ENCODE measurements around the gene CNNM2. TPM values are rescaled to one million over a fixed set of nuclear protein-coding genes. Genes with fewer than 3 reads are reported as not detected.

Gene CNNM2
- total and polyA plus RNA-seq, 2 experiments from 2014 or later, result 1.0 to 5.7 TPM

DNA sequence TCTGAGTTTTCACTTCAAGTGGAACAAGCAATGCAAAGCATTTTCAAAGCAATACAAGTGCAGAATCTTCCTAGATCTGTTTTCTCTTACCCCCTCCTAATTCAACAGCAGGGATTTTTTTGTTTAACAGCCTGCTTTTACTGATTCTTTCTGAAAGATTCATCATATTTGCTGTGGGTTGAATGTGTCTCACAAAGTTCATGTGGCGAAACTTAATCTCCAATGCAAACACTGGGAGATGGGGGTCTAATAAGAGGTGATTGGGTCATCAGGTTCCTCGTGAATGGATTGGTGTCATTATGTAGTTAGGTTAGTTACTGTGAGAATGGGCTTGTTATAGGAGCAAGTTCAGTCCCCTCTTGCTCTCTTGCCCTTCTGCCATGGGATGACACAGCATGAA is 107.6 kb downstream of the CNNM2 start:
- no peak overlapping the region for H3K9ac ChIP-seq
- H3K4me2 ChIP-seq (ENCODE audit: unreplicated experiment), result no peak overlapping the region
- no peak for TF ChIP-seq EZH2 (IDR thresholded peaks at IDR 0.05; ENCODE audit: insufficient read depth, poor library complexity, severe bottlenecking)
- TF ChIP-seq EZH2phosphoT487 (IDR thresholded peaks at IDR 0.05; ENCODE audit: insufficient read depth, low read depth), result no peak
- WGBS, 2 experiments (ENCODE audit: low coverage in 1 of 2, low lambda C conversion rate in 2 of 2, missing lambda C conversion rate in 2 of 2), result 52 to 55% methylated on average over 2 of the region's 2 CpGs
- no peaks in the 10 kb centered on the region for H3K9me2 ChIP-seq (ENCODE audit: insufficient read depth)
- no peaks in the 10 kb centered on the region for H4K20me1 ChIP-seq (ENCODE audit: insufficient read depth)
- H3K79me2 ChIP-seq (ENCODE audit: insufficient read depth), result no peaks in the 10 kb centered on the region
- no peaks in the 10 kb centered on the region for H3K27me3 ChIP-seq (replicated peaks; ENCODE audit: insufficient read depth)
- H3K4me1 ChIP-seq (ENCODE audit: insufficient read depth), result no peaks in the 10 kb centered on the region
- H3K4me3 ChIP-seq, result no peak overlapping the region
- H2AFZ ChIP-seq, result no peak overlapping the region
- no peaks in the 10 kb centered on the region for H3F3A ChIP-seq (ENCODE audit: insufficient read depth)
- no peak overlapping the region for H3K27ac ChIP-seq
- no peaks in the 10 kb centered on the region for H3K9me3 ChIP-seq (ENCODE audit: low read depth)
- in situ Hi-C loops (cut with MboI), result no loop called here
- DNase-seq, result no peak
- H3K36me3 ChIP-seq (ENCODE audit: low read depth), result no peaks in the 10 kb centered on the region

DNA sequence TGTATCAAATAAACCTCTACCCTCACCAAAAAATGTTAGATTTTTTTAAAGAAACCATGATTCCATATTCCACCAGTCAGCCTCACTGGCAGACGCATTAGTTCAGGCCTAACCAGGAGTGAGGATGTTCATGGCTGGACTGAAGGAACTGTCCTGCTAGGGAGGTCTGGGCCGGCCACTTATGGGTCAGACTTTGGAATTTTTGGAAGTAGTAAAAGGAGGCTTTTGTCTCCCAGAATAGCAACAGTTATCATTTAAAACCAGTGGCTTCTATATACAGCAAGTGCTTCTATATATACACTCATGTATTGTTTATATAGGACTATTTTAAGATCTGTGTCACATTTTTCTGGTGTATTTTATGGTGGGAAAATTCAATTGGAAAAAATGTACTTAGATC is 120.5 kb downstream of the CNNM2 start:
- Histone ChIP-seq H3K9ac (no peak overlapping the region), H3K4me1 (ENCODE audit: insufficient read depth) (no peaks in the 10 kb centered on the region), H3K79me2 (ENCODE audit: insufficient read depth) (no peaks in the 10 kb centered on the region), H3K27ac (no peak overlapping the region), H2AFZ (no peak overlapping the region), H3K4me2 (ENCODE audit: unreplicated experiment) (no peak overlapping the region), H3K27me3 (replicated peaks; ENCODE audit: insufficient read depth) (no peaks in the 10 kb centered on the region), H3K9me3 (ENCODE audit: low read depth) (no peaks in the 10 kb centered on the region), H3K4me3 (no peak overlapping the region), H4K20me1 (ENCODE audit: insufficient read depth) (no peaks in the 10 kb centered on the region), H3F3A (ENCODE audit: insufficient read depth) (no peaks in the 10 kb centered on the region), H3K9me2 (ENCODE audit: insufficient read depth) (no peaks in the 10 kb centered on the region), H3K36me3 (ENCODE audit: low read depth) (no peaks in the 10 kb centered on the region)
- TF ChIP-seq EZH2phosphoT487 (IDR thresholded peaks at IDR 0.05; ENCODE audit: insufficient read depth, low read depth) (no peak), EZH2 (IDR thresholded peaks at IDR 0.05; ENCODE audit: insufficient read depth, poor library complexity, severe bottlenecking) (no peak)
- 92 to 99% methylated on average over 2 of the region's 2 CpGs for WGBS, 2 experiments (ENCODE audit: low coverage in 1 of 2, low lambda C conversion rate in 2 of 2, missing lambda C conversion rate in 2 of 2)
- no peak for DNase-seq
- in situ Hi-C loops (cut with MboI), result no loop called here

DNA sequence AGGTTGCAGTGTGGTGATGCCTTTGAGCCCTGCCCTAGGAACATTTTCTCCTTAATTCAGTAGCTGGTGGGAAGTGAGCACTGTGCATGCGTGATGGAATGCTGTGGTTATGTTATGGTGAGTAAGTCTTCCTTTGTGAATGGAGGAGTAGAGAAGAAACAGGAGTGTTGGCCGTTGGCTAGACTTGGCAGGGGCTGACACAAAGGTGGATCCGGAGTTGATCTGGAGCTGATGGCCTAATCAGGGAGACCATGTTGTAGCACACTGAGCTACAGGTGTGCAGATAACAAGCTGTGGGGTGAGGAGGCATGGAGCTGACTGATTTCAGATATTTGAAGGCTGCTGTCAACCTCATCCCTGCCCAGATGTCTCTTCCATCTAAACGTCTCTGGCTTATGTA is 122.3 kb downstream of the CNNM2 start:
- in situ Hi-C loops (cut with MboI), result no loop called here
- H2AFZ ChIP-seq, result peak overlapping the region; percentile 3; the same call in 1 of the 2 replicates
- TF ChIP-seq EZH2 (IDR thresholded peaks at IDR 0.05; ENCODE audit: insufficient read depth, poor library complexity, severe bottlenecking) (no peak), EZH2phosphoT487 (IDR thresholded peaks at IDR 0.05; ENCODE audit: insufficient read depth, low read depth) (no peak)

DNA sequence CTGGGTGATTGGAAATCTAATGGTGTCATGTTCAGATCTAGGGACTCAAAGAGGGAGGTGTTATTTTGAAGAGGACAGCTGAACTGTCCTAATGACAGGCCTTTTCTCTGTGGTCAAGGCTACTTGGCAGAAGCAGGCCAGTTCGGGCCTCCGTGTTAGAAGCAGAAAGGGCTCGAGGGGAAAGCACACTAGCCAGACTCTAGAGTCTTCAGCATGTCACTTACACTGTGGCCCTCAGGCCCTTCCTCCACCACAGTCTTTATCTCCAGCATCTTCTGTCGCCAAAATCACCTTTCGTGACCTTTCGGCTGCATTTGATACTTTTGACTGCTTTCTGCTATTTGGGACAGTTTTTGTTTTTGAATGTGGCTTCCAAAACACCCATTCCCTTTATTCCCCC is 123.3 kb downstream of the CNNM2 start:
- Histone ChIP-seq H3K27me3 (replicated peaks; ENCODE audit: insufficient read depth) (no peaks in the 10 kb centered on the region), H3K27ac (no peak overlapping the region), H3K9me3 (ENCODE audit: low read depth) (no peaks in the 10 kb centered on the region), H3K79me2 (ENCODE audit: insufficient read depth) (no peaks in the 10 kb centered on the region), H2AFZ (no peak overlapping the region), H3K9ac (no peak overlapping the region), H3K4me1 (ENCODE audit: insufficient read depth) (peaks cover 20% of the 10 kb centered on the region), H4K20me1 (ENCODE audit: insufficient read depth) (no peaks in the 10 kb centered on the region), H3K9me2 (ENCODE audit: insufficient read depth) (no peaks in the 10 kb centered on the region), H3K4me3 (no peak overlapping the region), H3F3A (ENCODE audit: insufficient read depth) (peaks cover 21% of the 10 kb centered on the region), H3K4me2 (ENCODE audit: unreplicated experiment) (no peak overlapping the region), H3K36me3 (ENCODE audit: low read depth) (no peaks in the 10 kb centered on the region)
- DNase-seq, result no peak
- in situ Hi-C loops (cut with MboI), result no loop called here
- TF ChIP-seq EZH2 (IDR thresholded peaks at IDR 0.05; ENCODE audit: insufficient read depth, poor library complexity, severe bottlenecking) (no peak), EZH2phosphoT487 (IDR thresholded peaks at IDR 0.05; ENCODE audit: insufficient read depth, low read depth) (no peak)
- WGBS, 2 experiments (ENCODE audit: low coverage in 1 of 2, low lambda C conversion rate in 2 of 2, missing lambda C conversion rate in 2 of 2), result 75 to 83% methylated on average over 6 of the region's 6 CpGs

More for the DNA sequence above, 122.3 kb downstream of the CNNM2 start:
- no peaks in the 10 kb centered on the region for H3K79me2 ChIP-seq (ENCODE audit: insufficient read depth)
- H3F3A ChIP-seq (ENCODE audit: insufficient read depth), result peaks cover 16% of the 10 kb centered on the region
- H3K9me3 ChIP-seq (ENCODE audit: low read depth), result no peaks in the 10 kb centered on the region
- peak overlapping the region; percentile 1 for H3K4me2 ChIP-seq (ENCODE audit: unreplicated experiment)
- H3K4me1 ChIP-seq (ENCODE audit: insufficient read depth), result peaks cover 15% of the 10 kb centered on the region
- H3K27ac ChIP-seq, result no peak overlapping the region
- H3K27me3 ChIP-seq (replicated peaks; ENCODE audit: insufficient read depth), result no peaks in the 10 kb centered on the region
- H3K36me3 ChIP-seq (ENCODE audit: low read depth), result no peaks in the 10 kb centered on the region
- no peak overlapping the region for H3K9ac ChIP-seq
- no peaks in the 10 kb centered on the region for H3K9me2 ChIP-seq (ENCODE audit: insufficient read depth)
- WGBS, 2 experiments (ENCODE audit: low coverage in 1 of 2, low lambda C conversion rate in 2 of 2, missing lambda C conversion rate in 2 of 2), result 45 to 67% methylated on average over 4 of the region's 4 CpGs
- no peaks in the 10 kb centered on the region for H4K20me1 ChIP-seq (ENCODE audit: insufficient read depth)
- DNase-seq, result peak; percentile 80
- H3K4me3 ChIP-seq, result no peak overlapping the region

DNA sequence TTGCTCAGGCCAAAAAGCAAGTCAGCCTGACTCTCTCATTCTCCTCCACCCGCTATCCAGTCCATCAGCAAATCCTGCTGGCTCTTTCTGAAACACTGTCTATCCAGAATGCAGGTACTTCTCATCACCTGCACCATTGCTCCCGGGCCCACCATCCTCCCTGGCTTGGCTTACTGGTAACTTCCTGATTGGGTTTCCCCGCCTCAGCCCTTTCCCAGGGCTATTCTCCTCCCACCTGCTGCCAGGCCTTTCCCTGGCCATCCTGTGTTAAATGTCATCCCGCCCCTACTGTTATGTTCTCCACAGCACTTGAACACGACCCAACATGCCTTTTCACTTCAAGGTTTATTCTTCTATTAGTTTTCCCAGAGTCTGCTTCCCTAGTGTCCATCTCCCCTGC is 124.0 kb downstream of the CNNM2 start:
- H3K4me3 ChIP-seq, result no peak overlapping the region
- H3F3A ChIP-seq (ENCODE audit: insufficient read depth), result peaks cover 21% of the 10 kb centered on the region
- no peaks in the 10 kb centered on the region for H3K9me3 ChIP-seq (ENCODE audit: low read depth)
- 76 to 83% methylated on average over 5 of the region's 5 CpGs for WGBS, 2 experiments (ENCODE audit: low coverage in 1 of 2, low lambda C conversion rate in 2 of 2, missing lambda C conversion rate in 2 of 2)
- H3K4me1 ChIP-seq (ENCODE audit: insufficient read depth), result peaks cover 20% of the 10 kb centered on the region
- H3K9ac ChIP-seq, result no peak overlapping the region
- no peak for DNase-seq
- no peak overlapping the region for H3K27ac ChIP-seq
- H3K27me3 ChIP-seq (replicated peaks; ENCODE audit: insufficient read depth), result no peaks in the 10 kb centered on the region
- H4K20me1 ChIP-seq (ENCODE audit: insufficient read depth), result no peaks in the 10 kb centered on the region
- in situ Hi-C loops (cut with MboI), result no loop called here
- no peaks in the 10 kb centered on the region for H3K36me3 ChIP-seq (ENCODE audit: low read depth)
- TF ChIP-seq EZH2phosphoT487 (IDR thresholded peaks at IDR 0.05; ENCODE audit: insufficient read depth, low read depth) (no peak), EZH2 (IDR thresholded peaks at IDR 0.05; ENCODE audit: insufficient read depth, poor library complexity, severe bottlenecking) (no peak)
- H2AFZ ChIP-seq, result no peak overlapping the region
- H3K79me2 ChIP-seq (ENCODE audit: insufficient read depth), result no peaks in the 10 kb centered on the region
- H3K9me2 ChIP-seq (ENCODE audit: insufficient read depth), result no peaks in the 10 kb centered on the region
- H3K4me2 ChIP-seq (ENCODE audit: unreplicated experiment), result no peak overlapping the region
